HG03097 (cell line): Measurements from ENCODE around the gene IGSF9B.
A peak's percentile ranks its signal among the peaks of the same experiment; 100 is the strongest.

Source experiments
- ATAC-seq: cut with Tn5 transposase; IDR thresholded peaks from one replicate; pipeline ENCODE4 v1.9.1; 2021; ENCODE audit not compliant: unreplicated experiment, low FRiP score

IGSF9B gene

GRCh38 chr11:133939558-133939957, 17.2 kb downstream of the IGSF9B start:
- ATAC-seq, result no peak

GRCh38 chr11:133938166-133938565, 18.6 kb downstream of the IGSF9B start:
- ATAC-seq, result no peak

GRCh38 chr11:133937468-133937867, 19.3 kb downstream of the IGSF9B start:
- no peak for ATAC-seq

GRCh38 chr11:133937015-133937414, 19.8 kb downstream of the IGSF9B start:
- ATAC-seq, result no peak

GRCh38 chr11:133936592-133936991, 20.2 kb downstream of the IGSF9B start:
- no peak for ATAC-seq

GRCh38 chr11:133936136-133936535, 20.6 kb downstream of the IGSF9B start:
- no peak for ATAC-seq

GRCh38 chr11:133935551-133935910, 21.2 kb downstream of the IGSF9B start:
- ATAC-seq, result no peak

GRCh38 chr11:133934599-133935550, 21.9 kb downstream of the IGSF9B start:
- ATAC-seq, result no peak

GRCh38 chr11:133934096-133934495, 22.7 kb downstream of the IGSF9B start:
- no peak for ATAC-seq

GRCh38 chr11:133931449-133932060, 25.2 kb downstream of the IGSF9B start:
- no peak for ATAC-seq

GRCh38 chr11:133930767-133931448, 25.9 kb downstream of the IGSF9B start:
- no peak for ATAC-seq

GRCh38 chr11:133930053-133930766, 26.6 kb downstream of the IGSF9B start:
- ATAC-seq, result no peak

GRCh38 chr11:133929401-133930052, 27.2 kb downstream of the IGSF9B start:
- ATAC-seq, result no peak

GRCh38 chr11:133928628-133929059, 28.1 kb downstream of the IGSF9B start:
- ATAC-seq, result no peak

GRCh38 chr11:133927690-133928627, 28.8 kb downstream of the IGSF9B start:
- ATAC-seq, result peak; percentile 77

- no peak for ATAC-seq
Observed at GRCh38 chr11:133926466-133927246, 30.1 kb downstream of the IGSF9B start.

GRCh38 chr11:133925756-133926155, 31.0 kb downstream of the IGSF9B start:
- no peak for ATAC-seq

GRCh38 chr11:133924661-133925060, 32.1 kb downstream of the IGSF9B start:
- ATAC-seq, result no peak
